NT2/D1 (cell line): ENCODE results near the gene VPREB3.

Experiments used
- SUZ12 ChIP-seq: IDR thresholded peaks from 2 replicates; pipeline ENCODE4 v1.6.1; 2011; ENCODE audit not compliant: insufficient read length, insufficient read depth; ENCODE audit errors: extremely low read depth
- YY1 ChIP-seq: IDR thresholded peaks from 2 replicates; pipeline ENCODE4 v1.6.1; 2011; ENCODE audit not compliant: insufficient read length, insufficient read depth

DNA sequence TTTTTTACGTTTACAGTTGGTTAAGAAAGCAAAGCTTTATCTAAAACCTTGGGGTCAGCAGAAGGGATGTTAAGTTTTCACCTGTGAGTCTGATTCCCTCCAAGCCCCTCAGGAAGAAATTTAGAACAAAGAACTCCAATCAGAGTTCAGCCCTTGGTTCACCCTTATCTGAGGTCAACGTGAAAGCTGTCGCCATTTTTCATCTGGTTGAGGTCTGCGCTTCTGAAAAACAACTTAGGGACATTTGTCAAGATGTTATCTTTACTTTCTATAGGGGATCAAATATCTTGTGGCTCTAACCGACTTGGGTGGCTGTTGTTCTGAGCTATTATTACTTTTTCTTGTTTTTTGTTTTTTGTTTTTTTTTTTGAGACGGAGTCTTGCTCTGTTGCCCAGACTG lies 33.4 kb downstream of the VPREB3 start:
- no peak for TF ChIP-seq YY1
- TF ChIP-seq SUZ12: no peak
